GM21515 (cell line): ENCODE measurements around the gene SH2D4B.

Experiments
- ATAC-seq: cut with Tn5 transposase; IDR thresholded peaks from one replicate; pipeline ENCODE4 v1.9.1; 2021; ENCODE audit not compliant: unreplicated experiment

Gene SH2D4B

GRCh38 chr10:80537736-80538480 lies at the start of gene SH2D4B:
Gene SH2D4B, plus strand, starts transcription at chr10:80537902. Its CDS starts 430 bp downstream, at chr10:80538332.
- no peak for ATAC-seq

DNA sequence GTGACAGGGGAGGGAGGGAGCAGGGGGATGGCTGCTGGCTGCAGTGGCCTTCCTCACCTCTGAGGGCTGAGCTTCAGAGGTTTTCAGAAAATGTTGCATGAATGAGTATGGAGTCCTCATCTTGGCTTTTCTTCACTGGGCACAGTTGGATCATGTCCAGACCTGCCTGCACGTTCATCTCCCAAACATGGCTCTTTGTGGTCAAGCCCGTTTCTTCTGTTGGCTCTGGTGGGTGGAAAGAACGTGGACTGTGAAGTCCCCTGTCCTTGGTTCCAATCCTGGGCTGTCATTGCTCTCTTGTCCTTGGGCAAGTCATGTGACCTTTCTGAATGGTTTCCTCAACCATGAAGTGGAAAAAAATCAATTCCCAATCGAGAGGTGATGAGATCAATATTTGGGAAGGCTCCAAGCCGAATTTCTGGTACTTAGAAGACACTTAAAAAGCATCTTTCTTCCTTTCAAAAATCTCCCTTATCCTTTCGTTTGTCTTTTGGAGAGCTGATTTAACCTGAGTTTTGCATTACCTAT lies 49.1 kb upstream of the SH2D4B start:
- no peak for ATAC-seq

DNA sequence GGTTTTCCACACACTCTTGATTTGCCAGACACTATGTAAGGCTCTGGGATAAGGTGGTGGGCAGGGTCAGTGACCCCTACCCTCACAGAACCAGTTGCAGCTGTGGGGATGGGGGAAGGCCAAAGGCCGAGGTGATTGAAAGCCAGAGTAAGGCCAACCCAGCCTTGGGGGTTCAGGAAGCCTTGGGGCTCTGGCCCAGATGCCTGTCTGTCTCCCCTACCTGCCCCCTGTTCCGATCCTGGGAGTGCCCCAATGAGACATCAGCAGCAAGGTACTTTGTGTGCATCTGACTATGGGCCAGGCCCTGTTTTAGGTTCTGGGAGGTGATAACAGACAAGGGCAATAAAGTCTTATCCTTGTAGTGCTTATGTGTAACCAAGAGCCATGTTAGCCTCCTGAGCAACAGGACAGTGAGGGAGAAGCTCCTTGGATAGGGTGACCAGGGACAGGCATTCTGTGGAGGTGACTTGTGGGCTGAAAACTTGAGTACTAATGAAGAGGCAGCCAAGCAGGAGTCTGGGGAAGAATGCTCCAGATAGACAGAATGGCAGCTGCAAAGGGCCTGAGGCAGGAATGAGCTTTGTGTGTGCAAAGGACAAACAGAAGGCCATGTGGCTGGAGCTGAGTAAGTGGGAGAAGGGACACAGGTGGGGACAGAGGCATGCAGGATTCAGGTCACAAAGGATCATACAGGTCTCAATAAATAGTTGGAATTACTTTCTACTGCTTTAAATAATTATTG lies 48.2 kb upstream of the SH2D4B start:
- ATAC-seq: no peak

DNA sequence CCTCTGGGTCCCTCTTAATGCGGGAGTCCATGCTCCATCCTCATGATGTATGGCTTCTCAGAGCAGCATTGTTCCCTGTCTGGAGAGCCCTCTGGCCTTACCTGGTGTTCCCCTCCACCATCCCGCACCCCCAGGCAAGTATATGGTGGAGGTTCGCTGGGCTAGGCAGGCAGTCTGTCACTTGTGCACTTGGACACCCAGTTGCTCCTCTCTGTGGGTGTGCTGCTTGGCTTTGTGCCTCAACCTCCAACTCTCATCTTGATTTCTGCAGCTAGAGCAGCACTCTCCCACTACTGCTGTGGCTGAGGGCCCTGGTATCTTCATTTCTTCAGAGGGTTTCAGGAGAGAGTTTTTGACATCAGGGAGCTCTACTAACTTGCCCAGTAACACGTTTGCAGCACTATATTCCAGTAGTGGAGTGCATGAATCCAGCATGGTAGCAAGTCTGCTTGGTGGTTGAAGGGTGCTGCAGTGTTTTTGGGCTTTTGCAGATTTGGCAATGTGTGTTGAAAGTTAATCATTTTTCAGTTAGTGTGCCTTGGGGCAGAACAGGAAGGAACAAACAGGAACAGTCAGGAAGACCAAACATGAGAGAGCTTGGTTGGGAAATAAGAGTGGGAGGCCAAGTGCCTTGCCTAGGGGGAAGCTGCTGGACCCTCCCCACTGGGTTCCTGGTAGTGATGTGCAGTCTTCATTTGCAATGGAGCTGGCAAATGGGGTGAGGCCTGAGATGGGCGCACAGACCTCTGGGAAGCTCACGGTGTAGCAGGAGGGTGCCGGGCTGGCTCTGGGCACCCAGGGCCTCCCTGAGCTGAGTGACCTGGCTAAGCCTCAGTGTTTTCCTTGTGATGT lies 46.2 kb upstream of the SH2D4B start:
- no peak for ATAC-seq

- ATAC-seq: peak; percentile 44
These were observed 44.7 kb upstream of the SH2D4B start for GRCh38 chr10:80492848-80493521.

DNA sequence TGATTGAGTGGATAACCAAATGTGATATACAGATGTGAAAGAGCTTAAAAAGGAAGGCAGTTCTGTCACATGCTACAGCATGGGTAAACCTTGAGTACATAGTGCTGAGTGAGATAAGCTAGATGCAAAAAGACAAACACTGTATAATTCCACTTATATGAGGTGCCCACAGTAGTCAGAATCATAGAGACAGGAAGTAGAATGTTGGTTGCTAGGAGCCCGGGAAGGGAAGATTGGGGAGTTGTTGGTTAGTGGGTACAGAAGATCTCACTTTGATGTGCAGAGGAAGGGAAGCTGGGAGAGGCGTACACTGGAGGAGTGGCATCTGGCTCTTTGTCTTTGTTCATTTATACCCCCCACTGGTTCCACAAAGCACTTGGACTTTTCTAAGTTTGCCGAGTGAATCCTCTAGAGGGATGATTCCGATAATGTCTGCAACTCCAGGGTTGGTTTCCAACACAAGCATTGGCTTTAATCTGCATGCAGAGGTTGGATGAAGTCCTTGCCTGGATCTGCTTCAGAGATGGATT lies 44.1 kb upstream of the SH2D4B start:
- peak; percentile 42 for ATAC-seq

DNA sequence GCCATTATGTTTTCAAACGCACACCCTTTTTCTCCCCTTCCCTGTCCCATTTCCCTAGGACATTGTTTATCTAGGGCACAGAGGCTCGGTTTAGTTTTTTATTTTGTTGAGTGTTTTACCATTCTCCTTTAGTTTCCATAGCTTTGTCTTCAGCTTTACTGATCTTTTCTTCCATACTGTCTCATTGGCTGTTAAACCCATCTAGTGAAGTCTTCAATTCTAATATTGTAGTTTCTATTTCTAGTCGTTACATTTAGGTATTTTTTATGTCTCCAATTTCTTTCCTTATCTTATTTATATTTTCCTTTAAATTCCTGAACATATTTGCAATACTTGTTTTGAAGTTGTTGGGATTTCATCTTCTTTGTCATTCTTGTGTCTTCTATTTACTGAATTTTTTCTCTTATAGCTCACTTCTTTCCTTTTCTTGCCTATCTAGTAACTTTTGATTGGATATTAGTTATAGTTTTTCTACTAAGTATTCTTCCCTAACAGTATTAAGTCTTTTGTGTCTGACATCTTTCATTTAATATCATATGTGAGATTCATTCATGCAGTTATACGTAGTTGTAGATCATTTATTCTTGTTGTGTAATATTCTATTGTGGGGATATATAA lies 41.0 kb upstream of the SH2D4B start:
- no peak for ATAC-seq

- ATAC-seq: no peak
These were observed 40.3 kb upstream of the SH2D4B start for GRCh38 chr10:80497187-80498077.

DNA sequence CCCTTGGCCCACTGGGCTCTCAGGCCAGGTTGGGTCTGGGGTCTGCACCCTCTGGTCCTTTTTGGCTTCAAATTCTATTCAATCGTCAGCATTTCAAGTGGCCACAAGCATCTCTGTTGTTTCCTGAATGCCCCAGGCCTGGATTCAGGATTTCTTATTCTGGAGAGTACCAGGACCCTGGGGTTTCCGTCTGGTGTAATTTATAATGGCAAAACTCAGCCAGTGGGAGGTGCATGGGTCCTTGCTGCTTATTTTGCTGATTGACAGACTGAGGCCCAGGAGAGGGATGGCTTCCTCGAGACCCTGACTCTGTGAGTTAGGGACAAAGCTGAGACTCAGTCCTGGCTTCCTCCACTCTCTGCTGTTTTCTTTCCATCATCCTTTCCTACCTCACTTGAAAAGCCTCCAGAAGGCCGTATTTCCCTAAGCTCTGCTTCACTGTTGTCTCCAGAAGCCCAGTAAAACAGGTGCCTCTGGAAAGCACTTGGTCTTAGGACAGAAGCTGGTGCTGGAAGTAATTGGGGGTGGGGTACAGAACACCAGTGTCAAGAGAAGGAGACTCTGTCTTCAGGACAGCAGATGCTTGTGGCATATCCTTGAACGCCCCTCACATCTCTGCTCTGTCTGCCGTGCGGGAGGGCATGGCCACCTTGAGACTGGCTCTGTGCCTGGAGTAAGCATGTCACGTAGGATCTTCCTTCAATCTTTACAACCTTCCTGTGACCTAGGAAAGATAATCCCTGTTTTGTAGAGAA lies 39.4 kb upstream of the SH2D4B start:
- no peak for ATAC-seq

DNA sequence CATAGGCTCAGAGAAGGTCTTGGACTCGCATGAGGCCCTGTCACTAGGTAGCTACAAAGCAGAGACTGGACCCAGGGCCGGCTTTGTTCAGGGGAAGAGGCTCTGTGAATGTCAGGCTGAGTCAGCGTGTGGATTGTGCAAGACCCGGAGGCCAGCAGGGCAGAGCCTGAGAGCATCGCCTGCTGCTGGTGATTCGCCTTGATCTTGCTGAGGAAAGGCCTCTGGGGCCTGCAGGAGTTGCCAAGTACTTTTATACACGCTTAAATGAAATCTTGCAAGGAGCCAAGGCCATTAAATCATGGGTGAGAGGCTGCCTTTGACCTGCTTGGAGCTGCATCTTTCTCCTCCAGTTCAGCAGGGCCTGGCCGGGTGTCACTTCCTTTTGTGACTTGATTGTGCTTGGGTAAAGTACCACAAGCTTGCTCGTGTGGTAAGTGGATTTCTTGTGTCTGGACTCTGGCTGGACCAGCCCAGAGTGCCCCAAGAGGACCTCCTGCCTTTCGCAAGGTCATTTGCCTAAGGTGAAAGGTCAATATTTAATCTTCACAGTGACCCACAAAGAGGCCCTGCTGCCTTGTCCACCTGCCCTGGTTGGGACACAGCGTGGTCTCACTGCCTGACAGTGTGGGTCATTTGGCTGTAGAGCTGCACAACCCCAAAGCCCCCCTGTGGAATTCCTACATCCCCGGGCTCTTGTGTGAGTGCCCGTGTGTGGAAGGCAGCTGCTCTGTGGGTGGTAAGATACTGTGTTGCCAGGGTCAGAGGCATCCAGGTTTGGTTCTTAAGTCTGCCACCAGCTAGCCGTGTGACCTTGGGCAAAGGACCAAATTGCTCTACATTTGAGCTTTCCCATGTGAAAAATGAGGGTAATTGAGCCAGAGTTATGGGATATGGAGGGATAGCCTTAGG lies 38.6 kb upstream of the SH2D4B start:
- no peak for ATAC-seq

DNA sequence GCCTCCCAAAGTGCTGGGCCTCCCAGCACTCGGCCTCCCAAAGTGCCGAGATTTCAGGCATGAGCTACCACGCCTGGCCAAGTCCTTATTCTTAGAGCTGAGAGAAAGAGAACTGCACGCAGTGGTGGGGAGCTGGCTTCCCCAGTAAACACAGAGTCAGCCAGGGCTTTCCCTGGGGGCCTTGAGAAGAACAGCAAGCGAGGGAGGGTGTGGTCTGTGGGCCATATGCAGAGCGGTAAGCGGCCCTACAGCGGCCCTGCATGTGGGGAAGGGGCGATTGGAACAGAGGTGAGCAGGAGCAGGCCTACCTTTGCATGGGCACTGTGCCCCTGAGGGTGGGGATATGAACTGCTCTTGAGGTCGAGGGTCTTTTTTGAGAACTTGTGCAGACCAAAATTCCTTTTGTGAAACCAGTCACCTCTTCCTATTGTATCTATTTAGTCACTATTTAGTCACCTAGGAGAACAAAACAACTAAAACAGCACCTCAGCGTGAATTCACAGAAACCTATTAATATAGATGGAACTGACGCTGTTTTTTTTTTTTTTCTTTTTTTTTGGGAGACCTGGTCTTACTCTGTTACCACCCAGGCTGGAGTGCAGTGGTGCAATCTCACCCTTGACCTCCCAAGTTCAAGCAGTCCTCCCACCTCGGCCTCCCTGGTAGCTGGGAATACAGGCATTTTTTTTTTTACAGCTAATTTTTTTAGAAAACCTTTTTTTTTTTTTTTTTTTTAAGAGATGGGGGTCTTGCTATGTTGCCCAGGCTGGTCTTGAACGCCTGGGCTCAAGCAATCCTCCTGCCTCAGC lies 36.9 kb upstream of the SH2D4B start:
- ATAC-seq: peak; percentile 58

- no peak for ATAC-seq
These were observed 36.3 kb upstream of the SH2D4B start for GRCh38 chr10:80501381-80501912.

DNA sequence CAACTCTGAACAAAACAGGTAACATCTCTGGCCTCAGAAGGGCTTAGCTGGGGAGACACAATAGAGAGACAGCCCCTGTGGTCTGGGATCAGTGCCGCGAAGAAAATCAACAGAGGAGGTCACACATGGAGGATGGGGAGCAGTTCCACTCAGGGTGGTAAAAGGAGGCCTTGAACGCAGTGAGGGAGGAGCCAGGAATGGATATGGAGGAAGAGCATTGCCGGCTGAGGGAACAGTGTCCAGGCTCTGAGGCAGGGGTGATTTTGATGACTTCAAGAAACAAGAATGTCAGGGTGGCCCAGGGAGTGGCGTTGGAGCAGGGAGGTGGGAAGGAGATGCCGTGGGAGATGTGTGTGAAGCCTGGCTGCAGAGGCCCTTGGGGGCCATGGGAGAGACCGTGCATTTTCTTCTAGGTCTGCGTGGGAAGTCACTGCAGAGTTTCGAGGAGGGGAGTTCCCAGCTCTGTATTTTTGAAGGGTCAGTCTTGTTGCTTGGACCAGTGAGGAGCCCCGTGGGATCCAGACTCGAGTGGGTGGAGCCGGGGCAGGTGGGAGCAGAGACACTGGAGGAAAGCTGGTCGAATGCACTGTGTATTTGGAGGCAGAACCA lies 35.7 kb upstream of the SH2D4B start:
- ATAC-seq: no peak

DNA sequence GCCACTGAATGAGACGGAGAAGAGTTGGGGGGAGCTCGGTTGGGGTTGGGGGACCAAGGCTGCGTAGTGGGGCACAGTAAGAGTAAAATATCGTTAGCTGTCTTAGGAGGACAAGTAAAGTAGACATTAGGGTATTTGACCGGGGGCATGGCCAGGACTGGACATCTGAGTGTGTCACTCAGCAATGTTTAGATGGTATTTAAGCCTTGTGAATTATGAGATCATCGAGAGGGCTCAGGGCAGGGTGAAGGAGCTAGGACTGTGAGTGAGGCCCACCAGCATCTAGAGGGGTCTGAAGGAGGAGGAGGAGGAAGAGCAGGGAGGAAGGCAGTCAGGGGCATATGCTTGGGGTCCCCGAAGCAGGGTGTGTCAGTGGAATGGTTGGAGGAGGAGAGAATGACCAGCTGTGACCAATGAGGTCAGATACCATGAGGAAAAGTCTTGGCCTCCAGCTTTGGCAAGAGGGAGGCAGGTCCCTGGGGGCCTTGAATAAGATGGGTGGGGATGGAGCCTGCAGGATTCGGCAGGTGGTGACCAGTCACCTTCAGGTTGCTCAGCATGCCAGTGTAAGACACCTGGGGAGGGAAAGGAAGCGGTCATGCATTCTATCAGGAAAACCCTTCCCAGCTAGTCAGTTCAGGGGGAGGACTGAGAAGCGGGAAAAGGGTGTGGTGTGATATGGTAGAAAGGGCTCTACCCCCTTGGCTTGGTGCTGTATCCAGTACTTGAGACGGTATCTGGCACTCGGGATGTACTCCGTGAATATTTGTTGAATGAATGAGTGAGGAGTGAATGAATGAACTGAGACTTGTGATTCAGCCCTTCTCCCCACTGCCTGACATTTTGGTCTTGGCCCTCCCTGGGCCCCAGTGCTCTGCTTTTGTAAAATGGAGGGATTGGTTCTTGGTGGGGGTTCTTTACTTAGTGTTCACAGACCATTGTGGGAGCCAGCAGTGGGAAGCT lies 34.8 kb upstream of the SH2D4B start:
- ATAC-seq: no peak
